Ascending aorta (tissue), 2 donors: ENCODE data around the gene ZNF408. TPM values are rescaled to one million over a fixed set of nuclear protein-coding genes. Genes with fewer than 3 reads are reported as not detected.
A peak's percentile ranks its signal among the peaks of the same experiment; 100 is the strongest.

ENCODE experiments used
- DNase-seq, 2 donors: peaks; one replicate each; pipeline ENCODE4 v3.0.0-alpha.2; 2019; ENCODE audit warnings: low spot score in 2 of 2
- H3K27ac ChIP-seq, 2 donors: fragments of 200-600 bp; sonication (generic); one replicate each; pipeline ENCODE4 v1.5.1; 2016 to 2017; ENCODE audit warnings: mild to moderate bottlenecking in 1 of 2
- H3K27me3 ChIP-seq: fragments of 200-600 bp; sonication (generic); one replicate; pipeline ENCODE4 v1.5.1; 2017
- H3K36me3 ChIP-seq, 2 donors: fragments of 200-600 bp; sonication (generic); one replicate each; pipeline ENCODE4 v1.5.1; 2016
- H3K4me1 ChIP-seq, 2 donors: fragments of 200-600 bp; sonication (generic); one replicate each; pipeline ENCODE4 v1.5.1; 2016 to 2017; ENCODE audit warnings: mild to moderate bottlenecking in 1 of 2
- H3K4me3 ChIP-seq, 2 donors: fragments of 200-600 bp; sonication (generic); one replicate each; pipeline ENCODE4 v1.5.1; 2016 to 2017; ENCODE audit warnings: mild to moderate bottlenecking in 1 of 2
- H3K9me3 ChIP-seq, 2 donors: fragments of 200-600 bp; sonication (generic); one replicate each; pipeline ENCODE4 v1.5.1; 2016
- intact Hi-C: fragments of 100-400 bp; cut with DNase I; formaldehyde crosslinking; loops from one replicate; pipeline ENCODE4 v1.15.1; 2023
- total RNA-seq: library from RNA; depleted of rRNA; stranded (reverse); fragments of >200 nt; gene quantifications from one replicate; pipeline ENCODE4 v1.1.0, GENCODE V29; 2016
- TF ChIP-seq, protein P1 (sequence below), 3 experiments: fragments of 200-600 bp in 2 of 3; fragments of 450-650 bp in 1 of 3; sonication (generic) in 2 of 3; IDR thresholded peaks; one replicate each; pipeline ENCODE4 v1.5.1; 2016 to 2019; ENCODE audit warnings: antibody characterized with exemption in 3 of 3, mild to moderate bottlenecking in 1 of 3, moderate library complexity in 1 of 3

ZNF408 gene
- total RNA-seq, 1 donor from 2014 or later, result 9.7 TPM

DNA sequence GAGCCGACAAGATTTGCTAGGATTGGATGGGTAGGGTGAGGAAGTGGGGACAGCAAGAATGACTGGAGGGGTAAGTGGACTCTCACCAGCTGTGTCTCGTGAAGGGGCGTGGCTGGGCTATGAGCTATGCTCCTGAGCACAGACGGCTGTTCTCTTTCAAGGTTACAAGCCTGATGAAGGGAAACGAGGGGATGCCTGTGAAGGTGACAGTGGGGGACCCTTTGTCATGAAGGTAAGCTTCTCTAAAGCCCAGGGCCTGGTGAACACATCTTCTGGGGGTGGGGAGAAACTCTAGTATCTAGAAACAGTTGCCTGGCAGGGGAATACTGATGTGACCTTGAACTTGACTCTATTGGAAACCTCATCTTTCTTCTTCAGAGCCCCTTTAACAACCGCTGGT is 38.1 kb downstream of the ZNF408 start:
- Histone ChIP-seq H3K27ac (no peak overlapping the region), H3K4me3 (no peak overlapping the region), H3K36me3 (peaks cover 16 to 31% of the 10 kb centered on the region in 2 donors), H3K27me3 (no peaks in the 10 kb centered on the region), H3K4me1 (no peaks in the 10 kb centered on the region), H3K9me3 (no peaks in the 10 kb centered on the region)
- intact Hi-C loops, result loop anchor here (5.0 kb wide), 1 partner anchor 37 kb away; the partner anchor contains the start of genes ARHGAP1 and ZNF408
- TF ChIP-seq, protein P1, sequence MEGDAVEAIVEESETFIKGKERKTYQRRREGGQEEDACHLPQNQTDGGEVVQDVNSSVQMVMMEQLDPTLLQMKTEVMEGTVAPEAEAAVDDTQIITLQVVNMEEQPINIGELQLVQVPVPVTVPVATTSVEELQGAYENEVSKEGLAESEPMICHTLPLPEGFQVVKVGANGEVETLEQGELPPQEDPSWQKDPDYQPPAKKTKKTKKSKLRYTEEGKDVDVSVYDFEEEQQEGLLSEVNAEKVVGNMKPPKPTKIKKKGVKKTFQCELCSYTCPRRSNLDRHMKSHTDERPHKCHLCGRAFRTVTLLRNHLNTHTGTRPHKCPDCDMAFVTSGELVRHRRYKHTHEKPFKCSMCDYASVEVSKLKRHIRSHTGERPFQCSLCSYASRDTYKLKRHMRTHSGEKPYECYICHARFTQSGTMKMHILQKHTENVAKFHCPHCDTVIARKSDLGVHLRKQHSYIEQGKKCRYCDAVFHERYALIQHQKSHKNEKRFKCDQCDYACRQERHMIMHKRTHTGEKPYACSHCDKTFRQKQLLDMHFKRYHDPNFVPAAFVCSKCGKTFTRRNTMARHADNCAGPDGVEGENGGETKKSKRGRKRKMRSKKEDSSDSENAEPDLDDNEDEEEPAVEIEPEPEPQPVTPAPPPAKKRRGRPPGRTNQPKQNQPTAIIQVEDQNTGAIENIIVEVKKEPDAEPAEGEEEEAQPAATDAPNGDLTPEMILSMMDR (IDR thresholded peaks at IDR 0.05), result no peak
- DNase-seq, result no peak

DNA sequence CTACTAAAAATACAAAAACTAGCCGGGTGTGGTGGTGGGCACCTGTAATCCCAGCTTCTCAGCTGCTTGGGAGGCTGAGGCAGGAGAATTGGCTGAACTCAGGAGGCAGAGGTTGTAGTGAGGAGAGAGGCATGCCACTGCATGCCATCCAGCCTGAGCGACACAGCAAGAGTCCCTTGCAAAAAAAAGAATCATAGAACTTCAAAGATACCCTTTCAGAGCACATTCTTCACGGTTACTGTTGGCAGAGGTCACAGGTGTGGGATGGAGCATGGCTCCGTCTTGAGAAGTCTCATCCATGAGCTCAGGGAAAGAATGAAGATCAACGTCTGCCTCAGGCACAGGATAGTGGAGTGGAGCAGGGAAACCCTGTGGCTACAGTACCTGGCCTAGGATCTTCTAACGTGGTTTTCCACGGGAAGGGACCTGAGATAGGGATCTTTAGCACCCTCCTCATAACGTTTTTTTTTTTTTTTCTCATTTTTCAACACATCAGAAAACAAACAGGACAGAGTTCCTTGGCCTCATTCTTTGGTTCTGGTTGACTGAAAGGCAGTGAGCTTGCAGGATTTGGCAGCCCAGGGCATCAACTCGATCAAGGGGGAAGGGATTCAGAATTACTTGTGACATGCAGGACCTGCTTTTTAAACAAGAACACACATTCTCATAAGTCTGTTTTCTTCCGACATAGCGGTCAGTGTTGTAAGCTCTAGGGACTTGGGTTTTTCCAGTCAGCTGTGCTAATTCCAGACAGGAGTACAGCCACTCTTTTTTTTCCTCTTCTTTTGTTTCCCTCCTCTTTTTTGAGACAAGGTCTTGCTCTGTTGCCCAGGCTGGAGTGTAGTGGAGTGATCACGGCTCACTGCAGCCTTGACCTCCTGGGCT is 41.0 kb downstream of the ZNF408 start:
- H3K4me3 ChIP-seq, result no peak overlapping the region
- no peaks in the 10 kb centered on the region for H3K9me3 ChIP-seq
- H3K27ac ChIP-seq, result peak overlapping the region; percentile 18 to 72
- no peaks in the 10 kb centered on the region for H3K27me3 ChIP-seq
- intact Hi-C loops, result no loop called here
- TF ChIP-seq, protein P1 (IDR thresholded peaks at IDR 0.05), result no peak
- peak in 1 of 2 donors; percentile 48 for DNase-seq
- H3K36me3 ChIP-seq, result peaks cover 31 to 55% of the 10 kb centered on the region in 2 donors
- H3K4me1 ChIP-seq, result no peaks in the 10 kb centered on the region

DNA sequence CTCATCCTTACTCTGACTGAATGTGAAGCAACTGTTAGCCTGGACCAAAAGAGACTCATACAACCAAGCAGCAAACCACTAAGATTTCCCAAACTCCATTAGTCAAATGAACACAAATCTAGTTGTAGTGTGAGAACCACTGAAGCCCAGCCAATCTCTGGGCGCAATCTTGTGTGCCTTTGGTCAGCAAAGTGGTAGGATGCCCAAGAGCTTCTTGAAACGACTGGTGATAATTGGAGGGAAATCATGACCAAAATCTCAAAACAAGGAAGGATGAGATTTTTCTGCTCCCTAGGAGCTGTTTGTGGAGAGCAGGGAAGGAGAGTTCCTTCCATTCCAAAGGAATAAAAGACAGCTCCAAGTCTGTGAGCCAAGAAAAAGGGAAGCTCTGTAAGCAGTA is 42.2 kb downstream of the ZNF408 start:
- Histone ChIP-seq H3K36me3 (peaks cover 39 to 67% of the 10 kb centered on the region in 2 donors), H3K9me3 (no peaks in the 10 kb centered on the region), H3K4me1 (no peaks in the 10 kb centered on the region), H3K27ac (peak overlapping the region; percentile 18 to 72), H3K4me3 (no peak overlapping the region), H3K27me3 (no peaks in the 10 kb centered on the region)
- peak in 1 of 2 donors; percentile 27 for DNase-seq
- intact Hi-C loops, result no loop called here
- TF ChIP-seq, protein P1 (IDR thresholded peaks at IDR 0.05), result no peak

DNA sequence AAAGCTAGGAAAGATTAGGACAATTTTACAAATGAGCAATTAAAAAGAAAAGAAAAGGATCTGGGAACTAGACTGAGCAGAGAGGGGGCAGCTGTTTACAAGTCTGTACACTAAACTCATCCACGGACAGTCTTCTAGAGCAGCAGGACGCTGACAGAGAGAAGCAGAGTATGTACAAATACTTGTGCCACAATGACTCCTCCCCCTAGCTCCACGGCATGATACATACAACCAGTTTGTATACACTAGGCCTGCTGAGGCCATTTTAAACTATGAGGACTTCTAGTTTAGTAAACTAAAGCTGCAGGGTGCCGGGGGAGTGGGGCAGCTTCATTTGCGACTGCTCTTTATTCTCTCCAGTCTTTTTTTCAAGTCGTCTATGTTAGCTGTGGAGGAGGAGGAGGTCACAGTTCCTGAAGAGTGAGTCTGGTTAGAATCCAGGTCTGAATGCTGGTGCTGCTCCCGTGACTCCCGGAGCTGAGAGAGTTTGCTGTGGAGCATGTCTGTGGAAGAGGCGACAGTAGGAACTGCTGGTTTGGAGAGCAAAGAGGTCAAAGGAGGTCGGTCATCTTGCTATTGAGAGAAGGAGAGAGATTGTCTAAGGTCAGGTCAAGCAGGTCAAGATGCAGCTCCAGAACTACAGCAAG is 43.0 kb downstream of the ZNF408 start:
- Histone ChIP-seq H3K4me1 (no peaks in the 10 kb centered on the region), H3K27me3 (no peaks in the 10 kb centered on the region), H3K4me3 (no peak overlapping the region), H3K27ac (peak overlapping the region in 1 of 2 donors; percentile 72), H3K9me3 (no peaks in the 10 kb centered on the region), H3K36me3 (peaks cover 44 to 74% of the 10 kb centered on the region in 2 donors)
- intact Hi-C loops, result no loop called here
- TF ChIP-seq, protein P1 (IDR thresholded peaks at IDR 0.05), result no peak
- DNase-seq, result peak in 1 of 2 donors; percentile 33

DNA sequence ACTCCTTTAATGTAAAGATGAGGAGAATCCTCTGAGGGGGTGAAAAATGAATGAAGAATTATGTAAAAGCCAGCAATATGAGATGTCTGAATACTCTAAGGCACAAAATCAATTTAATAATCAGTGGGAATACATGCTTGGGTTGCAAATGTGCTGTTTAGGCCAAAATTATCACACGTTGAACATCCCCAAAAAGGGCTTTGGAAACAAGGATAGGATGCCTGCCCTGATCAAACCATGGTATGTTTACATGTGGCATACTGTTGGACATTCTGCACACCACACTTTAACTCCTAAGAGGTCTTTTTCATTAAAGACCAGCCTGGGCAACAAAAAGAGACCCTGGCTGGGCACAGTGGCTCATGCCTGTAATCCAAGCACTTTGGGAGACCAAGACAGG is 44.5 kb downstream of the ZNF408 start:
- peaks cover 58 to 90% of the 10 kb centered on the region in 2 donors for H3K36me3 ChIP-seq
- TF ChIP-seq, protein P1 (IDR thresholded peaks at IDR 0.05), result no peak
- intact Hi-C loops, result no loop called here

More for the DNA sequence above, 44.5 kb downstream of the ZNF408 start:
- H3K4me3 ChIP-seq, result no peak overlapping the region
- DNase-seq, result no peak
- no peak overlapping the region for H3K27ac ChIP-seq
- no peaks in the 10 kb centered on the region for H3K9me3 ChIP-seq
- no peaks in the 10 kb centered on the region for H3K4me1 ChIP-seq
- H3K27me3 ChIP-seq, result no peaks in the 10 kb centered on the region
